HepG2 (cell line): ENCODE measurements around the gene STRADA. TPM values are rescaled to one million over a fixed set of nuclear protein-coding genes. Genes with fewer than 3 reads are reported as not detected.

Experiments
- AHR ChIP-seq: IDR thresholded peaks from 2 replicates; pipeline ENCODE4 v1.6.1; 2018; ENCODE audit warnings: missing genetic modification reagents, missing compliant biosample characterization
- ATF7-NPFF ChIP-seq: sonication (generic); formaldehyde crosslinking; IDR thresholded peaks from 2 replicates; pipeline ENCODE4 v1.8.1; 2023; ENCODE audit warnings: mild to moderate bottlenecking, low read depth, missing genetic modification reagents, moderate library complexity
- ATM ChIP-seq: fragments of 450-650 bp; IDR thresholded peaks from 2 replicates; pipeline ENCODE4 v1.7.1; 2017; ENCODE audit warnings: mild to moderate bottlenecking, borderline replicate concordance
- CAMTA2 ChIP-seq: sonication (generic); formaldehyde crosslinking; IDR thresholded peaks from 2 replicates; pipeline ENCODE4 v1.4.0; 2020; ENCODE audit warnings: mild to moderate bottlenecking, missing genetic modification reagents, borderline replicate concordance
- CBX1 ChIP-seq: IDR thresholded peaks from one replicate; pipeline ENCODE4 v1.6.1; 2016; ENCODE audit warnings: antibody characterized with exemption, low read depth
- DNMT3B ChIP-seq: conservative IDR thresholded peaks from 2 replicates; pipeline ENCODE4 v1.6.1; 2016; ENCODE audit warnings: missing biosample characterization, control low read depth
- MTF2 ChIP-seq: sonication (generic); formaldehyde crosslinking; IDR thresholded peaks from 2 replicates; pipeline ENCODE4 v1.5.0; 2020; ENCODE audit warnings: missing genetic modification reagents, borderline replicate concordance
- ONECUT2 ChIP-seq: sonication (generic); formaldehyde crosslinking; IDR thresholded peaks from 2 replicates; pipeline ENCODE4 v1.4.0; 2020; ENCODE audit warnings: missing genetic modification reagents
- PAWR ChIP-seq: sonication (generic); formaldehyde crosslinking; IDR thresholded peaks from 2 replicates; pipeline ENCODE4 v1.4.0; 2020; ENCODE audit warnings: missing genetic modification reagents, mild to moderate bottlenecking, borderline replicate concordance
- PHF20 ChIP-seq: sonication (generic); formaldehyde crosslinking; IDR thresholded peaks from 2 replicates; pipeline ENCODE4 v1.5.0; 2020; ENCODE audit warnings: mild to moderate bottlenecking, missing genetic modification reagents
- PHF5A ChIP-seq: IDR thresholded peaks from one replicate; pipeline ENCODE4 v1.6.1; 2018; ENCODE audit warnings: low read depth, missing genetic modification reagents; ENCODE audit not compliant: unreplicated experiment
- PPARG ChIP-seq: conservative IDR thresholded peaks from 2 replicates; pipeline ENCODE4 v1.6.1; 2016; ENCODE audit warnings: missing biosample characterization, missing genetic modification reagents
- RARG ChIP-seq: sonication (generic); formaldehyde crosslinking; IDR thresholded peaks from 2 replicates; pipeline ENCODE4 v1.4.0; 2020; ENCODE audit warnings: low read depth, mild to moderate bottlenecking, missing genetic modification reagents
- SAFB2 ChIP-seq: sonication (generic); formaldehyde crosslinking; IDR thresholded peaks from 2 replicates; pipeline ENCODE4 v1.5.1; 2020; ENCODE audit warnings: missing genetic modification reagents, low read depth, mild to moderate bottlenecking, borderline replicate concordance
- SYNCRIP ChIP-seq: fragments of 200-400 bp; formaldehyde crosslinking; IDR thresholded peaks from 2 replicates; pipeline ENCODE4 v1.6.1; 2018; ENCODE audit warnings: mild to moderate bottlenecking, low read depth, low read length; ENCODE audit not compliant: insufficient read depth
- TAF1 ChIP-seq: sonication (generic); formaldehyde crosslinking; IDR thresholded peaks from 2 replicates; pipeline ENCODE4 v1.4.0; 2020; ENCODE audit warnings: missing genetic modification reagents
- TBL1XR1 ChIP-seq: fragments of 150-350 bp; IDR thresholded peaks from 2 replicates; pipeline ENCODE4 v1.6.1; 2014; ENCODE audit warnings: borderline replicate concordance, low read length; ENCODE audit not compliant: partially characterized antibody
- TERF1 ChIP-seq: sonication (generic); formaldehyde crosslinking; IDR thresholded peaks from 2 replicates; pipeline ENCODE4 v1.8.0; 2022; ENCODE audit warnings: mild to moderate bottlenecking, missing genetic modification reagents, moderate library complexity
- TOPORS ChIP-seq: sonication (generic); formaldehyde crosslinking; IDR thresholded peaks from 2 replicates; pipeline ENCODE4 v1.8.0; 2023; ENCODE audit warnings: mild to moderate bottlenecking, missing genetic modification reagents
- ZNF333 ChIP-seq: sonication (generic); formaldehyde crosslinking; IDR thresholded peaks from 2 replicates; pipeline ENCODE4 v1.4.0; 2020; ENCODE audit warnings: mild to moderate bottlenecking, missing genetic modification reagents, borderline replicate concordance
- ZNF563 ChIP-seq: sonication (generic); formaldehyde crosslinking; IDR thresholded peaks from 2 replicates; pipeline ENCODE4 v1.8.0; 2022; ENCODE audit warnings: mild to moderate bottlenecking, moderate library complexity, missing genetic modification reagents
- ZNF709 ChIP-seq: sonication (generic); formaldehyde crosslinking; IDR thresholded peaks from 2 replicates; pipeline ENCODE4 v1.5.0; 2020; ENCODE audit warnings: mild to moderate bottlenecking, missing genetic modification reagents
- ZNF780A ChIP-seq: sonication (generic); formaldehyde crosslinking; IDR thresholded peaks from 2 replicates; pipeline ENCODE4 v1.8.0; 2022; ENCODE audit warnings: mild to moderate bottlenecking, missing genetic modification reagents, moderate library complexity
- polyA plus RNA-seq, 8 experiments: library from polyadenylated mRNA; depleted of rRNA in 3 of 8; stranded (reverse) in 7 of 8; unstranded in 1 of 8; fragments of >200 nt; fragmentation: Illumina TruSeq in 4 of 8; extraction: Trizol in 4 of 8; gene quantifications; 2 replicates each; pipeline versions ENCODE4 v1.2.1 to v1.2.3, GENCODE V29; 2011 to 2016; ENCODE audit warnings: low read depth in 4 of 8, missing spikeins in 1 of 8, mixed read lengths in 1 of 8; ENCODE audit not compliant: insufficient read depth in 1 of 8
- total RNA-seq, 5 experiments: library from RNA; depleted of rRNA; stranded (reverse); fragments of >200 nt; fragmentation: Illumina TruSeq; extraction: Trizol; gene quantifications; 2 replicates each; pipeline ENCODE4 v1.2.3, GENCODE V29; 2016; ENCODE audit warnings: low read depth in 1 of 5
- TF ChIP-seq, protein P1 (sequence below): sonication (generic); formaldehyde crosslinking; IDR thresholded peaks from 2 replicates; pipeline ENCODE4 v1.4.0; 2020; ENCODE audit warnings: missing genetic modification reagents
- TF ChIP-seq, protein P2 (sequence below): sonication (generic); formaldehyde crosslinking; IDR thresholded peaks from 2 replicates; pipeline ENCODE4 v1.4.0; 2020; ENCODE audit warnings: missing genetic modification reagents, mild to moderate bottlenecking, borderline replicate concordance

STRADA gene
- total and polyA plus RNA-seq, 2 of the 13 experiments (the other 11 are each of a cell fraction or from before 2014, with no cell fraction given) = 17.6 to 17.9 TPM

DNA sequence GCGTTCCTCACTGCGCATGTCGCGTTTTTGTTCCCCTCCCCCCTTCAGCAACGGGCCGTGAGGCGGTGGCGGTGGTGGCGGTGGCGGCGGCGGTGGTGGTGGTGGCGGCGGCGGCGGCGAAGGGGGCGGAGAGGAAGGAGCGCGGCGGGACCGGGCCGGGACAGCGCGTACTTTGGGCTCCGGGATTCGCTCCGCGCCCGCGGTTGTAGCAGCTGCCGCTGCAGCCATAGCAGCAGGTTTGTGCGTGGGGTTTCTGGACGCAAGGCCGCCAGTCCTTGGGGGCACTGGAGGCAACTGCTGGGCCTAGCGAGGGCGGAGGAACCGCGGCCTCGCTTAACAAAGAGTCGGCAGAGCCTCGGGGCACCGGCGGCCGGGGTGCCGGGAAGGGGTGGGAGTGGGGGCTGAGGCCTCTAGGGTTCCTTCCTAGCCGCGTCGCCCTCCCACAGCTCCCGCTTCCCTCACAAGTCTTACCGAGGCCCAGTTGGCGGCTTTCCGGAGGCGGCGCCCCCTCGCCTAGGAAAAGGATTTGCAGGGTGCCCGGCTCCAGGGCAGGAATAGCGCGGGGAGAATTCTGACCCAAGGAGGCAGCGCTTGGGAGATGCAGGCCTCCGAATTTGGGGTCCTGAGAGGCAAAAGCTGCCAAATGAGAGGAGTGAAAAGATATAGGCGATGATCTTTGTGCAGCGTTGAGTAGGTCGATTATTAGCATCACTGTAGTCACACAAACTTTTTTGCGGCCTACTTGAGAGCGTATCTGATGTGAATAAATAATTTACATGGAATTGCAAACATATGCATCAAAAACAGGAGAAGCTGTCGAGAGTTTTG is 32.8 kb upstream of the STRADA start, which contains the start of gene DDX42 (continued):
- no peak for TF ChIP-seq PHF5A (CRISPR knock-in tag)
- no peak for TF ChIP-seq ZNF333
- TF ChIP-seq CAMTA2 = no peak
- no peak for TF ChIP-seq PPARG (CRISPR knock-in tag)
- TF ChIP-seq PAWR = peak; percentile 44; the same call in 1 of the 2 replicates
- 0 out of 2 replicates have a peak, but pooled peaks have one; percentile 47 for TF ChIP-seq MTF2 (CRISPR knock-in tag)
- TF ChIP-seq ZNF563 (CRISPR knock-in tag) = 0 out of 2 replicates have a peak, but pooled peaks have one; percentile 40
- TF ChIP-seq AHR (CRISPR knock-in tag) = no peak
- peak; percentile 4; the same call in 1 of the 2 replicates for TF ChIP-seq ZNF709
- TF ChIP-seq, protein P1, sequence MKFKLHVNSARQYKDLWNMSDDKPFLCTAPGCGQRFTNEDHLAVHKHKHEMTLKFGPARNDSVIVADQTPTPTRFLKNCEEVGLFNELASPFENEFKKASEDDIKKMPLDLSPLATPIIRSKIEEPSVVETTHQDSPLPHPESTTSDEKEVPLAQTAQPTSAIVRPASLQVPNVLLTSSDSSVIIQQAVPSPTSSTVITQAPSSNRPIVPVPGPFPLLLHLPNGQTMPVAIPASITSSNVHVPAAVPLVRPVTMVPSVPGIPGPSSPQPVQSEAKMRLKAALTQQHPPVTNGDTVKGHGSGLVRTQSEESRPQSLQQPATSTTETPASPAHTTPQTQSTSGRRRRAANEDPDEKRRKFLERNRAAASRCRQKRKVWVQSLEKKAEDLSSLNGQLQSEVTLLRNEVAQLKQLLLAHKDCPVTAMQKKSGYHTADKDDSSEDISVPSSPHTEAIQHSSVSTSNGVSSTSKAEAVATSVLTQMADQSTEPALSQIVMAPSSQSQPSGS (CRISPR knock-in tag) = no peak
- TF ChIP-seq ATM = no peak
- no peak for TF ChIP-seq RARG (CRISPR knock-in tag)
- peak; percentile 71; the same call in 1 of the 2 replicates for TF ChIP-seq DNMT3B (CRISPR knock-in tag)
- no peak for TF ChIP-seq ATF7-NPFF (CRISPR knock-in tag)
- TF ChIP-seq PHF20 = no peak
- no peak; the same call in 1 of the 2 replicates for TF ChIP-seq ZNF780A (CRISPR knock-in tag)
- TF ChIP-seq CBX1 = peak; percentile 65
- no peak for TF ChIP-seq TERF1
- peak; percentile 17; the same call in 1 of the 2 replicates for TF ChIP-seq SAFB2
- peak; percentile 73 for TF ChIP-seq TOPORS (CRISPR knock-in tag)
- no peak for TF ChIP-seq SYNCRIP
- TF ChIP-seq, protein P2, sequence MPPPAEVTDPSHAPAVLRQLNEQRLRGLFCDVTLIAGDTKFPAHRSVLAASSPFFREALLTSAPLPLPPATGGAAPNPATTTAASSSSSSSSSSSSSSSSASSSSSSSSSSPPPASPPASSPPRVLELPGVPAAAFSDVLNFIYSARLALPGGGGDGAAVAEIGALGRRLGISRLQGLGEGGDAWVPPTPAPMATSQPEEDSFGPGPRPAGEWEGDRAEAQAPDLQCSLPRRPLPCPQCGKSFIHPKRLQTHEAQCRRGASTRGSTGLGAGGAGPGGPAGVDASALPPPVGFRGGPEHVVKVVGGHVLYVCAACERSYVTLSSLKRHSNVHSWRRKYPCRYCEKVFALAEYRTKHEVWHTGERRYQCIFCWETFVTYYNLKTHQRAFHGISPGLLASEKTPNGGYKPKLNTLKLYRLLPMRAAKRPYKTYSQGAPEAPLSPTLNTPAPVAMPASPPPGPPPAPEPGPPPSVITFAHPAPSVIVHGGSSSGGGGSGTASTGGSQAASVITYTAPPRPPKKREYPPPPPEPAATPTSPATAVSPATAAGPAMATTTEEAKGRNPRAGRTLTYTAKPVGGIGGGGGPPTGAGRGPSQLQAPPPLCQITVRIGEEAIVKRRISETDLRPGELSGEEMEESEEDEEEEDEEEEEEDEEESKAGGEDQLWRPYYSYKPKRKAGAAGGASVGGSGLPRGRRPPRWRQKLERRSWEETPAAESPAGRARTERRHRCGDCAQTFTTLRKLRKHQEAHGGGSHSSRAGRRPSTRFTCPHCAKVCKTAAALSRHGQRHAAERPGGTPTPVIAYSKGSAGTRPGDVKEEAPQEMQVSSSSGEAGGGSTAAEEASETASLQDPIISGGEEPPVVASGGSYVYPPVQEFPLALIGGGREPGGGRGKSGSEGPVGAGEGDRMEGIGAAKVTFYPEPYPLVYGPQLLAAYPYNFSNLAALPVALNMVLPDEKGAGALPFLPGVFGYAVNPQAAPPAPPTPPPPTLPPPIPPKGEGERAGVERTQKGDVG (CRISPR knock-in tag) = no peak
- TF ChIP-seq ONECUT2 (CRISPR knock-in tag) = peak; percentile 14; the same call in 1 of the 2 replicates
- no peak for TF ChIP-seq TBL1XR1
- peak; percentile 71 for TF ChIP-seq TAF1 (CRISPR knock-in tag)
